Stomach smooth muscle (tissue), 2 donors: ENCODE data around the gene IFI27.
"Not testable (repeated sequence)": the region's sequence is repeated elsewhere in the genome, so short reads cannot be mapped to it uniquely, and the experiment has no call there.

Experiments used
- H3K27ac ChIP-seq: one replicate; pipeline ENCODE4 v1.7.0; 2013; ENCODE audit warnings: mild to moderate bottlenecking, low read length, inconsistent platforms
- H3K27me3 ChIP-seq, 2 donors: one replicate each; pipeline ENCODE4 v1.7.0; 2013; ENCODE audit warnings: low read length in 2 of 2; ENCODE audit not compliant: insufficient read depth in 2 of 2, control insufficient read depth in 1 of 2
- H3K36me3 ChIP-seq, 2 donors: one replicate each; pipeline ENCODE4 v1.7.0; 2013; ENCODE audit warnings: low read length in 2 of 2; ENCODE audit not compliant: control insufficient read depth in 2 of 2, insufficient read depth in 2 of 2
- H3K4me1 ChIP-seq: one replicate; pipeline ENCODE4 v1.7.0; 2013; ENCODE audit warnings: low read length; ENCODE audit not compliant: control insufficient read depth, insufficient read depth
- H3K4me3 ChIP-seq, 2 donors: one replicate each; pipeline ENCODE4 v1.7.0; 2013; ENCODE audit warnings: low read length in 2 of 2
- H3K9ac ChIP-seq, 2 donors: one replicate each; pipeline ENCODE4 v1.7.0; 2013; ENCODE audit warnings: low read length in 2 of 2, mild to moderate bottlenecking in 1 of 2
- H3K9me3 ChIP-seq, 2 donors: one replicate each; pipeline ENCODE4 v1.7.0; 2013; ENCODE audit warnings: low read length in 2 of 2; ENCODE audit not compliant: control insufficient read depth in 2 of 2
- donor health status: healthy.
- donor health status: Pancreatic carcinoma.

The IFI27 gene

GRCh38 chr14:94110552-94111181 lies at the start of gene IFI27:
TSS of gene IFI27 (plus strand) at chr14:94110736.
- Histone ChIP-seq H3K4me1 (peaks cover 15% of the 10 kb centered on the region), H3K27ac (peak within 1 kb of the TSS; percentile 37), H3K36me3 (no peaks in the 10 kb centered on the region), H3K4me3 (peak within 1 kb of the TSS in 1 of 2 donors; percentile 62), H3K27me3 (peaks cover 0 to 2% of the 10 kb centered on the region in 2 donors), H3K9ac (peak within 1 kb of the TSS; percentile 42 to 53), H3K9me3 (no peaks in the 10 kb centered on the region)

- Histone ChIP-seq H3K9me3 (no peaks in the 10 kb centered on the region), H3K4me1 (peaks cover 15% of the 10 kb centered on the region), H3K4me3 (no peak overlapping the region), H3K36me3 (peaks cover 44 to 49% of the 10 kb centered on the region in 2 donors), H3K27me3 (no peaks in the 10 kb centered on the region), H3K27ac (no peak overlapping the region), H3K9ac (no peak overlapping the region)
These were observed 48.1 kb upstream of the IFI27 start for GRCh38 chr14:94062344-94062940.

- peaks cover 13% of the 10 kb centered on the region for H3K4me1 ChIP-seq
- H3K36me3 ChIP-seq, result peaks cover 10 to 12% of the 10 kb centered on the region in 2 donors
- H3K27me3 ChIP-seq, result no peaks in the 10 kb centered on the region
- H3K27ac ChIP-seq, result no peak overlapping the region
- H3K9ac ChIP-seq, result no peak overlapping the region
- no peak overlapping the region for H3K4me3 ChIP-seq
- H3K9me3 ChIP-seq, result no peaks in the 10 kb centered on the region
These were observed 44.4 kb upstream of the IFI27 start for GRCh38 chr14:94066089-94066676.

- not testable (repeated sequence) for H3K9me3 ChIP-seq, H3K4me3 ChIP-seq, H3K36me3 ChIP-seq, H3K4me1 ChIP-seq, H3K9ac ChIP-seq, H3K27ac ChIP-seq, H3K27me3 ChIP-seq
These were observed 38.5 kb upstream of the IFI27 start for GRCh38 chr14:94072076-94072475.

GRCh38 chr14:94074534-94074933 lies 36.0 kb upstream of the IFI27 start:
- Histone ChIP-seq H3K36me3 (peaks cover 12% of the 10 kb centered on the region in 2 donors), H3K27me3 (no peaks in the 10 kb centered on the region), H3K9ac (no peak overlapping the region), H3K9me3 (peaks cover 0 to 3% of the 10 kb centered on the region in 2 donors), H3K27ac (no peak overlapping the region), H3K4me1 (peaks cover 22% of the 10 kb centered on the region), H3K4me3 (no peak overlapping the region)

- Histone ChIP-seq H3K27me3 (no peaks in the 10 kb centered on the region), H3K9me3 (peaks cover 0 to 3% of the 10 kb centered on the region in 2 donors), H3K27ac (no peak overlapping the region), H3K9ac (no peak overlapping the region), H3K4me3 (no peak overlapping the region), H3K4me1 (peaks cover 25% of the 10 kb centered on the region), H3K36me3 (peaks cover 12% of the 10 kb centered on the region in 2 donors)
These were observed 35.5 kb upstream of the IFI27 start for GRCh38 chr14:94075008-94075407.

- Histone ChIP-seq H3K9me3 (peaks cover 0 to 3% of the 10 kb centered on the region in 2 donors), H3K4me3 (peak overlapping the region; percentile 55 to 98), H3K4me1 (peaks cover 29% of the 10 kb centered on the region), H3K9ac (peak overlapping the region; percentile 14 to 17), H3K36me3 (peaks cover 12% of the 10 kb centered on the region in 2 donors), H3K27me3 (no peaks in the 10 kb centered on the region), H3K27ac (no peak overlapping the region)
These were observed 33.3 kb upstream of the IFI27 start for GRCh38 chr14:94077111-94077821.

GRCh38 chr14:94077823-94078222 lies 32.7 kb upstream of the IFI27 start:
- H3K9ac ChIP-seq, result peak overlapping the region in 1 of 2 donors; percentile 96
- peaks cover 0 to 3% of the 10 kb centered on the region in 2 donors for H3K9me3 ChIP-seq
- peaks cover 12% of the 10 kb centered on the region in 2 donors for H3K36me3 ChIP-seq
- peak overlapping the region; percentile 86 to 98 for H3K4me3 ChIP-seq
- H3K27me3 ChIP-seq, result no peaks in the 10 kb centered on the region
- no peak overlapping the region for H3K27ac ChIP-seq
- H3K4me1 ChIP-seq, result peaks cover 29% of the 10 kb centered on the region

GRCh38 chr14:94079891-94080620 lies 30.5 kb upstream of the IFI27 start:
- no peaks in the 10 kb centered on the region for H3K27me3 ChIP-seq
- peak overlapping the region; percentile 85 for H3K27ac ChIP-seq
- peak overlapping the region; percentile 86 to 98 for H3K4me3 ChIP-seq
- peak overlapping the region; percentile 96 to 97 for H3K9ac ChIP-seq
- peaks cover 10 to 12% of the 10 kb centered on the region in 2 donors for H3K36me3 ChIP-seq
- H3K9me3 ChIP-seq, result no peaks in the 10 kb centered on the region
- peaks cover 29% of the 10 kb centered on the region for H3K4me1 ChIP-seq
